KMS-11 (cell line): ENCODE measurements around the gene GALNT10.

Source experiments
- H2AFZ ChIP-seq: fragments of 200-600 bp; sonication (generic); 2 replicates; pipeline ENCODE4 v1.6.1; 2016; ENCODE audit warnings: antibody characterized with exemption, mixed run types, low read depth
- H3K27ac ChIP-seq: fragments of 200-600 bp; sonication (generic); 2 replicates; pipeline ENCODE4 v1.6.1; 2016; ENCODE audit warnings: mild to moderate bottlenecking, mixed run types
- H3K27me3 ChIP-seq: fragments of 200-600 bp; sonication (generic); 2 replicates; pipeline ENCODE4 v1.6.1; 2017; ENCODE audit warnings: mild to moderate bottlenecking, low read depth, mixed run types, moderate library complexity; ENCODE audit not compliant: insufficient read depth
- H3K36me3 ChIP-seq: fragments of 200-600 bp; sonication (generic); 2 replicates; pipeline ENCODE4 v1.6.1; 2017; ENCODE audit warnings: mild to moderate bottlenecking, mixed run types; ENCODE audit not compliant: insufficient read depth
- H3K4me1 ChIP-seq: fragments of 200-600 bp; sonication (generic); 2 replicates; pipeline ENCODE4 v1.6.1; 2016; ENCODE audit warnings: mild to moderate bottlenecking, low read depth, mixed run types; ENCODE audit not compliant: poor library complexity, severe bottlenecking
- H3K4me2 ChIP-seq: fragments of 200-600 bp; sonication (generic); 2 replicates; pipeline ENCODE4 v1.7.0; 2016; ENCODE audit warnings: mild to moderate bottlenecking, mixed run types
- H3K4me3 ChIP-seq: fragments of 200-600 bp; sonication (generic); IDR thresholded peaks from 2 replicates; pipeline ENCODE4 v1.6.1; 2017; ENCODE audit warnings: low read depth, low read length, mixed read lengths; ENCODE audit not compliant: insufficient read depth
- H3K79me2 ChIP-seq: fragments of 200-600 bp; sonication (generic); 2 replicates; pipeline ENCODE4 v1.6.1; 2016; ENCODE audit warnings: low read depth, mixed run types; ENCODE audit not compliant: insufficient read depth
- H3K9ac ChIP-seq: fragments of 200-600 bp; sonication (generic); 2 replicates; pipeline ENCODE4 v1.6.1; 2016; ENCODE audit warnings: mild to moderate bottlenecking, mixed run types
- H4K20me1 ChIP-seq: fragments of 200-600 bp; sonication (generic); 2 replicates; pipeline ENCODE4 v1.6.1; 2016; ENCODE audit warnings: mild to moderate bottlenecking, mixed run types; ENCODE audit not compliant: insufficient read depth
- CTCF ChIP-seq: fragments of 200-600 bp; sonication (generic); conservative IDR thresholded peaks from 2 replicates; pipeline ENCODE4 v1.6.1; 2017; ENCODE audit warnings: low read depth, mild to moderate bottlenecking, antibody characterized with exemption, low read length, moderate library complexity, mixed read lengths

The GALNT10 gene

DNA sequence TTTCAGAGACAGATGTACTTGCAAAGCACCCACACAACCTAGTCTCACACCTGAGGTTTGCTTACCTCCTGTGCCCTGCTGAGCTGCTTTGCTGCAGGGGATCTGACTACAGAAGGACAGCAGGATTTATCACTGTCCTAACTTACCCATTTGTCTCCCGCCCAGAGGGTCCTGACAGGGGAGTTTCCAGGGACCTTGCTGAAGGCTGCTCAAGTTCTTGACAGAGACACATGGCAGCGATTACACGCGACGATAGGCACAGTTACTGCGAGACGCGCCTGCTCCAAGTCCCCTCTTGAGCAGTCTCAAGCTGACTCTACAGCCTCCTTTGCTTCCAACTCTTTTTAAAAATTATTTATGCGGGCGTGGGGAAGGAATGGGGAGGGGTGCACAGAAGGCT, 24.6 kb upstream of the GALNT10 start:
- Histone ChIP-seq H3K36me3 (no peaks in the 10 kb centered on the region), H3K4me3 (no peak overlapping the region), H3K4me2 (no peak overlapping the region)

GRCh38 chr5:154166901-154167791, 23.4 kb upstream of the GALNT10 start:
- H3K4me2 ChIP-seq = no peak overlapping the region
- H3K79me2 ChIP-seq = no peaks in the 10 kb centered on the region
- H3K4me3 ChIP-seq = no peak overlapping the region
- TF ChIP-seq CTCF = no peak
- H2AFZ ChIP-seq = no peak overlapping the region
- H3K9ac ChIP-seq = no peak overlapping the region
- no peaks in the 10 kb centered on the region for H3K36me3 ChIP-seq
- no peak overlapping the region for H3K27ac ChIP-seq
- H3K4me1 ChIP-seq = no peaks in the 10 kb centered on the region
- H4K20me1 ChIP-seq = no peaks in the 10 kb centered on the region
- no peaks in the 10 kb centered on the region for H3K27me3 ChIP-seq

More for the DNA sequence above, 24.6 kb upstream of the GALNT10 start:
- H4K20me1 ChIP-seq = no peaks in the 10 kb centered on the region
- TF ChIP-seq CTCF = no peak
- H3K27me3 ChIP-seq = no peaks in the 10 kb centered on the region
- no peak overlapping the region for H3K9ac ChIP-seq
- H3K4me1 ChIP-seq = no peaks in the 10 kb centered on the region
- no peak overlapping the region for H2AFZ ChIP-seq
- no peaks in the 10 kb centered on the region for H3K79me2 ChIP-seq
- no peak overlapping the region for H3K27ac ChIP-seq

- Histone ChIP-seq H3K79me2 (no peaks in the 10 kb centered on the region), H3K9ac (no peak overlapping the region), H3K36me3 (no peaks in the 10 kb centered on the region), H3K4me3 (no peak overlapping the region), H3K27me3 (no peaks in the 10 kb centered on the region), H3K27ac (no peak overlapping the region), H3K4me2 (no peak overlapping the region), H2AFZ (no peak overlapping the region), H3K4me1 (no peaks in the 10 kb centered on the region), H4K20me1 (no peaks in the 10 kb centered on the region)
- no peak for TF ChIP-seq CTCF
Measured at GRCh38 chr5:154168395-154168794, 22.1 kb upstream of the GALNT10 start.

- TF ChIP-seq CTCF = no peak
- Histone ChIP-seq H3K27me3 (no peaks in the 10 kb centered on the region), H3K4me1 (no peaks in the 10 kb centered on the region), H3K27ac (no peak overlapping the region), H3K4me2 (no peak overlapping the region), H2AFZ (no peak overlapping the region), H4K20me1 (no peaks in the 10 kb centered on the region), H3K79me2 (no peaks in the 10 kb centered on the region), H3K36me3 (no peaks in the 10 kb centered on the region), H3K9ac (no peak overlapping the region), H3K4me3 (no peak overlapping the region)
Measured at GRCh38 chr5:154172785-154173184, 17.7 kb upstream of the GALNT10 start.
